HCT116 (cell line): ENCODE data around the gene GNPTG. TPM values are rescaled to one million over a fixed set of nuclear protein-coding genes. Genes with fewer than 3 reads are reported as not detected.

Source experiments
- ATAC-seq: fragments of 200-7000 bp; cut with Tn5 transposase; 2 replicates; pipeline ENCODE4 v1.9.1; 2020; ENCODE audit warnings: mild to moderate bottlenecking, moderate library complexity
- BruUV-seq: library from RNA; stranded (reverse); fragments of 400-500 nt; replicated peaks from 2 replicates; lab custom pipeline; 2021; lab: Mats Ljungman, UMichigan
- CTCF ChIA-PET: fragments of 300-600 bp; sonication (Branson Sonifier 250); formaldehyde crosslinking; loops from one replicate; lab custom pipeline; 2021; ENCODE audit warnings: antibody characterized with exemption; lab: Charles Lee
- POLR2A ChIA-PET: fragments of 300-600, 350-600 bp; sonication (Branson Sonifier 250); formaldehyde crosslinking; loops from one replicate; lab custom pipeline; 2021; ENCODE audit warnings: antibody characterized with exemption; lab: Charles Lee
- RAD21 ChIA-PET, 2 experiments: fragments of 300-600 bp; sonication (Branson Sonifier 250); formaldehyde crosslinking; loops; one replicate each; lab custom pipeline; 2023; ENCODE audit warnings: low total read pairs in 2 of 2; ENCODE audit not compliant: uncharacterized antibody in 2 of 2, unreplicated experiment in 2 of 2, low non-redundant PET in 1 of 2; lab: Charles Lee
- DNase-seq: peaks from one replicate; pipeline ENCODE4 v3.0.0-alpha.2; 2010; ENCODE audit warnings: low read depth, low spot score
- H2AFZ ChIP-seq: fragments of 200-600 bp; shearing (Covaris generic), sonication (generic); 2 replicates; pipeline ENCODE4 v1.6.1; 2017; ENCODE audit warnings: low read depth, mixed run types, mixed read lengths, antibody characterized with exemption, low read length; ENCODE audit not compliant: poor library complexity, severe bottlenecking
- H3K27ac ChIP-seq: 2 replicates; pipeline ENCODE4 v1.5.1; 2012; ENCODE audit warnings: low read depth, low read length
- H3K27me3 ChIP-seq: fragments of 200-600 bp; sonication (generic); 2 replicates; pipeline ENCODE4 v1.6.1; 2016; ENCODE audit warnings: mixed run types, low read length, mixed read lengths; ENCODE audit not compliant: insufficient read depth
- H3K36me3 ChIP-seq, 2 experiments: fragments of 200-500 bp in 1 of 2; fragments of 200-600 bp in 1 of 2; sonication (Bioruptor generic) in 1 of 2; sonication (generic) in 1 of 2; 2 replicates each; pipeline versions ENCODE4 v1.5.1 to v1.6.1; 2014 to 2016; ENCODE audit warnings: low read length in 2 of 2, inconsistent platforms in 1 of 2, mixed read lengths in 1 of 2, mixed run types in 1 of 2; ENCODE audit not compliant: insufficient read depth in 2 of 2, control insufficient read depth in 1 of 2
- H3K4me1 ChIP-seq, 2 experiments: fragments of 200-600 bp in 1 of 2; sonication (generic) in 1 of 2; 2 replicates each; pipeline versions ENCODE4 v1.5.1 to v1.6.1; 2012 to 2017; ENCODE audit warnings: low read length in 2 of 2, inconsistent platforms in 1 of 2, mild to moderate bottlenecking in 1 of 2, mixed read lengths in 1 of 2, mixed run types in 1 of 2, moderate library complexity in 1 of 2; ENCODE audit not compliant: insufficient read depth in 2 of 2, control insufficient read depth in 1 of 2
- H3K4me2 ChIP-seq: fragments of 200-600 bp; sonication (generic); 2 replicates; pipeline ENCODE4 v1.6.1; 2017; ENCODE audit warnings: mixed run types, low read length, mixed read lengths
- H3K4me3 ChIP-seq, 2 experiments: fragments of 200-600 bp in 1 of 2; sonication (generic) in 1 of 2; replicated peaks in 1 of 2; 2 replicates each; pipeline ENCODE4 v1.5.1; 2011 to 2016; ENCODE audit warnings: low read length in 2 of 2, control low read depth in 1 of 2, low read depth in 1 of 2, mild to moderate bottlenecking in 1 of 2, mixed read lengths in 1 of 2, mixed run types in 1 of 2
- H3K79me2 ChIP-seq: fragments of 200-600 bp; sonication (generic); 2 replicates; pipeline ENCODE4 v1.6.1; 2017; ENCODE audit warnings: mild to moderate bottlenecking, mixed run types, low read length, moderate library complexity, mixed read lengths; ENCODE audit not compliant: insufficient read depth
- H3K9ac ChIP-seq: fragments of 200-600 bp; sonication (generic); 2 replicates; pipeline ENCODE4 v1.6.1; 2016; ENCODE audit warnings: low read length, mixed read lengths
- H3K9me2 ChIP-seq: fragments of 200-600 bp; sonication (generic), shearing (Covaris generic); 2 replicates; pipeline ENCODE4 v1.6.1; 2017; ENCODE audit warnings: mixed run types, mild to moderate bottlenecking, moderate library complexity; ENCODE audit not compliant: insufficient read depth
- H3K9me3 ChIP-seq, 2 experiments: fragments of 200-500 bp in 1 of 2; fragments of 200-600 bp in 1 of 2; sonication (Bioruptor generic) in 1 of 2; sonication (generic) in 1 of 2; 2 replicates each; pipeline ENCODE4 v1.6.1; 2014 to 2017; ENCODE audit warnings: low read length in 2 of 2, mixed read lengths in 2 of 2, inconsistent platforms in 1 of 2, low read depth in 1 of 2, mild to moderate bottlenecking in 1 of 2, mixed run types in 1 of 2, moderate library complexity in 1 of 2; ENCODE audit not compliant: control insufficient read depth in 1 of 2, insufficient read depth in 1 of 2
- H4K20me1 ChIP-seq: fragments of 200-600 bp; sonication (generic), shearing (Covaris generic); 2 replicates; pipeline ENCODE4 v1.6.1; 2017; ENCODE audit warnings: mixed run types, mild to moderate bottlenecking, moderate library complexity; ENCODE audit not compliant: insufficient read depth
- ATF3 ChIP-seq: IDR thresholded peaks from 2 replicates; pipeline ENCODE4 v1.6.1; 2012
- CEBPB ChIP-seq: IDR thresholded peaks from 2 replicates; pipeline ENCODE4 v1.6.1; 2012; ENCODE audit warnings: low read depth
- EGR1 ChIP-seq: IDR thresholded peaks from 2 replicates; pipeline ENCODE4 v1.6.1; 2012; ENCODE audit warnings: low read depth
- ELF1 ChIP-seq: IDR thresholded peaks from 2 replicates; pipeline ENCODE4 v1.6.1; 2012; ENCODE audit warnings: low read depth, borderline replicate concordance
- FOSL1 ChIP-seq: IDR thresholded peaks from 2 replicates; pipeline ENCODE4 v1.6.1; 2012; ENCODE audit warnings: low read depth
- MAX ChIP-seq: IDR thresholded peaks from 2 replicates; pipeline ENCODE4 v1.6.1; 2012
- POLR2A ChIP-seq: IDR thresholded peaks from 2 replicates; pipeline ENCODE4 v1.7.0; 2011; ENCODE audit warnings: borderline replicate concordance; ENCODE audit not compliant: insufficient read depth, insufficient read length; ENCODE audit errors: extremely low read depth
- SP1 ChIP-seq: IDR thresholded peaks from 2 replicates; pipeline ENCODE4 v1.6.1; 2012; ENCODE audit warnings: low read depth
- TCF7L2 ChIP-seq: IDR thresholded peaks from 2 replicates; pipeline ENCODE4 v1.7.0; 2011; ENCODE audit warnings: borderline replicate concordance, inconsistent platforms; ENCODE audit not compliant: insufficient read depth, insufficient read length; ENCODE audit errors: extremely low read depth
- ZFX ChIP-seq: fragments of 450-650 bp; IDR thresholded peaks from 2 replicates; pipeline ENCODE4 v1.6.1; 2017
- ZNF274 ChIP-seq: fragments of 200-500 bp; sonication (Bioruptor generic); IDR thresholded peaks from 2 replicates; pipeline ENCODE4 v1.6.1; 2014; ENCODE audit warnings: mild to moderate bottlenecking, low read depth, low read length, inconsistent platforms
- intact Hi-C: fragments of 100-400 bp; cut with micrococcal nuclease; formaldehyde crosslinking; loops from 2 replicates; pipeline ENCODE4 v1.10.0; 2022
- total RNA-seq: library from RNA; stranded (reverse); gene quantifications from one replicate; pipeline ENCODE4 v1.2.1, GENCODE V29; 2021; ENCODE audit not compliant: unreplicated experiment

GNPTG gene
- total RNA-seq, 1 experiment from 2014 or later = 35.2 TPM

GRCh38 chr16:1309888-1310831 lies 41.6 kb upstream of the GNPTG start (continued):
- no peak for TF ChIP-seq POLR2A
- no peak for TF ChIP-seq ELF1
- TF ChIP-seq MAX = no peak
- no peak for TF ChIP-seq CEBPB
- no peak for TF ChIP-seq ATF3

GRCh38 chr16:1310832-1311200 lies 40.9 kb upstream of the GNPTG start:
- Histone ChIP-seq H3K27ac (peak overlapping the region; percentile 100; the same call in 1 of the 2 replicates), H3K4me1 (peaks cover 11 to 46% of the 10 kb centered on the region in 2 experiments), H4K20me1 (peaks cover 29% of the 10 kb centered on the region; the same call in 1 of the 2 replicates), H3K79me2 (peaks cover 60% of the 10 kb centered on the region), H3K36me3 (peaks cover 16 to 34% of the 10 kb centered on the region in 2 experiments), H3K9me3 (no peaks in the 10 kb centered on the region), H3K4me3 (peak overlapping the region; percentile 98 to 99), H3K9me2 (no peaks in the 10 kb centered on the region), H2AFZ (no peak overlapping the region), H3K27me3 (no peaks in the 10 kb centered on the region), H3K4me2 (peak overlapping the region; percentile 94), H3K9ac (peak overlapping the region; percentile 96)
- no peak for DNase-seq
- no peak for ATAC-seq
- no TSS peak for BruUV-seq
- TF ChIP-seq FOSL1 (no peak), EGR1 (no peak), ZNF274 (no peak), SP1 (no peak), TCF7L2 (no peak), ZFX (no peak)
- ChIA-PET POLR2A (no interaction called here), RAD21 (no interaction called here), CTCF (no interaction called here)
- intact Hi-C loops = no loop called here
